ENCODE results near the gene TOP3A.

- TF ChIP-seq CTCF (IDR thresholded peaks at IDR 0.05) (no peak), POLR2A (IDR thresholded peaks at IDR 0.05) (no peak)
Measured at GRCh38 chr17:18353541-18353940, 38.7 kb upstream of the TOP3A start.
